GM21381 (cell line): ENCODE measurements around the gene TLE6.
"Not testable (repeated sequence)": the region's sequence is repeated elsewhere in the genome, so short reads cannot be mapped to it uniquely, and the experiment has no call there.

Source experiments
- ATAC-seq: cut with Tn5 transposase; IDR thresholded peaks from one replicate; pipeline ENCODE4 v1.9.1; 2021; ENCODE audit warnings: mild to moderate bottlenecking, moderate library complexity; ENCODE audit not compliant: unreplicated experiment

Gene TLE6

GRCh38 chr19:2973229-2973628, 4.1 kb upstream of the TLE6 start:
- ATAC-seq: no peak

- no peak for ATAC-seq
These were observed 2.9 kb upstream of the TLE6 start for GRCh38 chr19:2974342-2975041.

GRCh38 chr19:2976609-2977000, 759 bp upstream of the TLE6 start:
- ATAC-seq: no peak

GRCh38 chr19:2977746-2978138, 378 bp downstream of the TLE6 start:
- ATAC-seq: no peak

GRCh38 chr19:2978166-2978767, 903 bp downstream of the TLE6 start:
- no peak for ATAC-seq

- no peak for ATAC-seq
These were observed 1.4 kb downstream of the TLE6 start for GRCh38 chr19:2978772-2979171.

GRCh38 chr19:2981898-2982297, 4.5 kb downstream of the TLE6 start:
- no peak for ATAC-seq

GRCh38 chr19:2982561-2982960, 5.2 kb downstream of the TLE6 start:
- ATAC-seq: no peak

GRCh38 chr19:2982983-2983350, 5.6 kb downstream of the TLE6 start:
- no peak for ATAC-seq

GRCh38 chr19:2983351-2984214, 6.2 kb downstream of the TLE6 start:
- no peak for ATAC-seq

GRCh38 chr19:2984215-2984528, 6.8 kb downstream of the TLE6 start:
- no peak for ATAC-seq

- ATAC-seq: no peak
These were observed 9.7 kb downstream of the TLE6 start for GRCh38 chr19:2986951-2987524.

- no peak for ATAC-seq
These were observed 10.4 kb downstream of the TLE6 start for GRCh38 chr19:2987797-2988196.

- no peak for ATAC-seq
These were observed 11.2 kb downstream of the TLE6 start for GRCh38 chr19:2988568-2988967.

GRCh38 chr19:2989236-2989946, 12.0 kb downstream of the TLE6 start:
- no peak for ATAC-seq

GRCh38 chr19:2992333-2992732, 15.0 kb downstream of the TLE6 start:
- not testable (repeated sequence) for ATAC-seq

GRCh38 chr19:2992958-2993357, 15.6 kb downstream of the TLE6 start:
- ATAC-seq: no peak

- ATAC-seq: no peak
These were observed 16.2 kb downstream of the TLE6 start for GRCh38 chr19:2993579-2993978.

- ATAC-seq: no peak
These were observed 17.3 kb downstream of the TLE6 start for GRCh38 chr19:2994588-2995131.

- no peak for ATAC-seq
These were observed 20.4 kb downstream of the TLE6 start for GRCh38 chr19:2997720-2998119.

- ATAC-seq: no peak
These were observed 21.3 kb downstream of the TLE6 start for GRCh38 chr19:2998642-2999041.
